Forelimb muscle (tissue), 1 donor: ENCODE measurements around the gene C15orf40. TPM values are rescaled to one million over a fixed set of nuclear protein-coding genes. Genes with fewer than 3 reads are reported as not detected.
"Not testable (repeated sequence)": the region's sequence is repeated elsewhere in the genome, so short reads cannot be mapped to it uniquely, and the experiment has no call there.

Experiments used
- DNase-seq: peaks from one replicate; pipeline ENCODE4 v3.0.0-alpha.2; 2013; ENCODE audit warnings: low read depth
- polyA plus RNA-seq: library from polyadenylated mRNA; unstranded; fragments of 120-200 nt; gene quantifications from one replicate; pipeline ENCODE4 v1.2.1, GENCODE V29; 2013; ENCODE audit not compliant: insufficient read length

Gene C15orf40
- polyA plus RNA-seq, 1 donor: 16.6 TPM

- no peak for DNase-seq
Observed at GRCh38 chr15:82952158-82953081, 59.0 kb downstream of the C15orf40 start, which contains the start of gene HOMER2. Gene HOMER2 (minus strand): TSS chr15:82952720. CDS start chr15:82952535, 185 bp downstream.

DNA sequence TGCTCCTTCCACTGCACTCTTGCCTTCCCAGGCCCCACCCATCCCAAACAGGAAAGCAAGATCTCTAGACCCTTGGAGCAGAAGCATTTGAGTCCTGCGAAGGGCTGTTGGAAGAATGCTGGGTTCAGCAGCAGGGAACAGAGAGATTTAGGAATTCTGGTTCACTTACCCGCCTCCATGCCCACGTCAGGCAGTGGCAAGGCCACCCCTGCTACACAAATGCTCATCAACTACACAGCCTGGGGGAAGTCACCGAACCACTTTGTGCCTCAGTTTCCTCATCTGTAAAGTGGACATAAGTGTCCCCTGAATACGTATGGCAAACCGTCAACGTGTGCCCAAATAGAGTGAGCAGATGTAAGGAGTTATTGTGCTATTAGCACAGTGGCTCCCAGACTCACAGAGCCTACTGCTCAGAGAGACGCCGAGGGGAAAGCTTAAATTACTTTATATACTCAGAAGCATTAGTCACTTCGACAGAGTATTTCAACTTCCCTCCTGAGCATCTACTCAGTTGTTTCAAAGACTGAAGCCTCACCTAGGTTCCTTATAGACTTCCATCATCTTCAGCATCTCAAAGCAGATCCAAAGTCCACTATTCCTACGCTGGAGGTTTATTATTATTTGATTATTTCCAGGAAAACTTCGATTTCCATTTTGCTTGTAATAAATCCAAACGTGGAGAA, 59.8 kb downstream of the C15orf40 start:
- DNase-seq: no peak

- DNase-seq: no peak
Observed at GRCh38 chr15:82950746-82951370, 60.6 kb downstream of the C15orf40 start.

GRCh38 chr15:82950295-82950694, 61.1 kb downstream of the C15orf40 start:
- no peak for DNase-seq

- DNase-seq: no peak
Observed at GRCh38 chr15:82946155-82946701, 65.2 kb downstream of the C15orf40 start.

GRCh38 chr15:82945326-82945725, 66.1 kb downstream of the C15orf40 start:
- DNase-seq: no peak

DNA sequence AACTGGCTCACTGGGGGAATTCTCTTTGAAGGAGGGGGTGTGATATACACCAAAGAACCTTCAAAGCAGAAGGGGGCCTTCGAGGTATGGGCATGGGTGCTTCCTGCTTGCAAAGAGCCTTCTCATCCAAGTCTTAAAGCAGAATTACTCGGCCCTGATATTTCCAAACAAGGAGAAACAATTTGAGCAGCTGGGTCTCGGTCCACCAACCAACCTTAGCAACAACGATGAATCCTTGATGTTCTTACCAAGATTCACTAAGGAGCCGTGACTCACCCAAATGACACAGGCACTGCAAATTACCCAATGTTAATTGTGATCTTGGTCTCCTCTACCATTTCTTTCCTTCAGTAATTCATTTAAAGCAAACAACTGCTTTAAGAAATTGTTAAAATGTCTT, 66.6 kb downstream of the C15orf40 start:
- no peak for DNase-seq

GRCh38 chr15:82944056-82944455, 67.4 kb downstream of the C15orf40 start:
- no peak for DNase-seq

- DNase-seq: no peak
Observed at GRCh38 chr15:82943176-82943575, 68.3 kb downstream of the C15orf40 start.

DNA sequence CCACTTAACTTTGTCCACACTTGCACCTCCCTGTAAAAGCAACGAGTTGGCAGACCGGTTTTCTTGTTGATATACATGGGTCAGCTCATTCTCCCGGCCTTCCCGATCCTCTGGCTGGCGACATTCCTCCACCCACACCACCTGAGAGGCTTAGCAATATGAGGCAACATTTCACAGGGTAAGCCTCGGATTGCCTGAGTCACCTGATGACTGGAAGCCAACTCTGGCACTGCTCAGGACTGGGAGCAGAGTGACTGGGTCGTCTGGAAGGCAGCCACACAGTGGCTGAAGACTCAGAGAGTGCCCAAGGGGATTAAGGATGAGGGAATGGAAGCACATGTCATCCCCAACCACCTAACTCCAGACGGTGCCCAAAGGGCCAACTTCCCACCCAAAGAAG, 68.7 kb downstream of the C15orf40 start:
- DNase-seq: no peak

- DNase-seq: not testable (repeated sequence)
Observed at GRCh38 chr15:82939678-82940077, 71.8 kb downstream of the C15orf40 start.

Other genes starting within 250 kb of the C15orf40 start
- 65.9 TPM for gene FSD2, start 205.6 kb downstream of the C15orf40 start, polyA plus RNA-seq
- 11.4 TPM for gene WHAMM, start 202.0 kb downstream of the C15orf40 start, polyA plus RNA-seq
- gene HOMER2, start 58.9 kb downstream of the C15orf40 start, polyA plus RNA-seq: 34.8 TPM
- 30.9 TPM for gene RAMAC, start 25.4 kb downstream of the C15orf40 start, polyA plus RNA-seq
- 115 TPM for gene BTBD1, start 55.6 kb upstream of the C15orf40 start, polyA plus RNA-seq
- 58.0 TPM for gene TM6SF1, start 96.0 kb upstream of the C15orf40 start, polyA plus RNA-seq
- gene HDGFL3, start 196.2 kb upstream of the C15orf40 start, polyA plus RNA-seq: 38.1 TPM